Hepatocyte (in vitro differentiated cells): ENCODE data around the gene STAT4. TPM values are rescaled to one million over a fixed set of nuclear protein-coding genes. Genes with fewer than 3 reads are reported as not detected.

ENCODE experiments used
- DNase-seq: peaks from one replicate; pipeline ENCODE4 v3.0.0-alpha.2; 2016; ENCODE audit warnings: low spot score
- H2AFZ ChIP-seq: fragments of 200-600 bp; sonication (generic); 2 replicates; pipeline ENCODE4 v1.6.0; 2016; ENCODE audit warnings: antibody characterized with exemption, mild to moderate bottlenecking
- H3K27ac ChIP-seq: fragments of 200-600 bp; sonication (generic); 2 replicates; pipeline ENCODE4 v1.5.1; 2016; ENCODE audit warnings: mild to moderate bottlenecking
- H3K27me3 ChIP-seq: fragments of 200-600 bp; sonication (generic); 2 replicates; pipeline ENCODE4 v1.6.1; 2016
- H3K36me3 ChIP-seq: fragments of 200-600 bp; sonication (generic); replicated peaks from 2 replicates; pipeline ENCODE4 v1.5.1; 2016; ENCODE audit warnings: low read depth; ENCODE audit not compliant: insufficient read depth
- H3K4me1 ChIP-seq: fragments of 200-600 bp; sonication (generic); 2 replicates; pipeline ENCODE4 v1.5.1; 2016; ENCODE audit warnings: mild to moderate bottlenecking, moderate library complexity; ENCODE audit not compliant: insufficient read depth
- H3K4me2 ChIP-seq: fragments of 200-600 bp; sonication (generic); 2 replicates; pipeline ENCODE4 v1.6.0; 2016
- H3K4me3 ChIP-seq: fragments of 200-600 bp; sonication (generic); 2 replicates; pipeline ENCODE4 v1.5.1; 2016; ENCODE audit warnings: mild to moderate bottlenecking
- H3K79me2 ChIP-seq: fragments of 200-600 bp; sonication (generic); 2 replicates; pipeline ENCODE4 v1.6.0; 2017; ENCODE audit warnings: mild to moderate bottlenecking
- H3K9me2 ChIP-seq: fragments of 200-600 bp; sonication (generic); replicated peaks from 2 replicates; pipeline ENCODE4 v1.6.0; 2017; ENCODE audit warnings: mild to moderate bottlenecking; ENCODE audit not compliant: insufficient read depth
- H3K9me3 ChIP-seq: fragments of 200-600 bp; sonication (generic); 2 replicates; pipeline ENCODE4 v1.5.1; 2016; ENCODE audit warnings: low read depth, mild to moderate bottlenecking
- H4K20me1 ChIP-seq: fragments of 200-600 bp; sonication (generic); 2 replicates; pipeline ENCODE4 v1.6.0; 2016; ENCODE audit warnings: mild to moderate bottlenecking; ENCODE audit not compliant: insufficient read depth, poor library complexity, severe bottlenecking
- EZH2 ChIP-seq: fragments of 200-600 bp; sonication (generic); IDR thresholded peaks from 2 replicates; pipeline ENCODE4 v1.6.1; 2016; ENCODE audit warnings: antibody characterized with exemption, mild to moderate bottlenecking, borderline replicate concordance
- EZH2phosphoT487 ChIP-seq: fragments of 200-600 bp; sonication (generic); IDR thresholded peaks from one replicate; pipeline ENCODE4 v1.6.1; 2018; ENCODE audit warnings: antibody characterized with exemption, mild to moderate bottlenecking, low read depth, moderate library complexity; ENCODE audit not compliant: unreplicated experiment, severe bottlenecking
- WGBS: methylation state at CpG from one replicate; pipeline ENCODE4 v1.1.6; 2016; ENCODE audit warnings: low lambda C conversion rate; ENCODE audit errors: missing lambda C conversion rate; 5-methylcytosine and 5-hydroxymethylcytosine counted together
- polyA plus RNA-seq: library from polyadenylated mRNA; unstranded; fragments of >200 nt; fragmentation: Nextera tagmentation; extraction: Ambion mirVana; gene quantifications from 2 replicates; pipeline ENCODE4 v1.2.1, GENCODE V29; 2016
- total RNA-seq: library from RNA; depleted of rRNA; stranded (reverse); fragments of >200 nt; gene quantifications from 2 replicates; pipeline ENCODE4 v1.2.3, GENCODE V29; 2014
- TF ChIP-seq, protein P1 (sequence below): fragments of 200-600 bp; sonication (generic); IDR thresholded peaks from 2 replicates; pipeline ENCODE4 v1.5.1; 2016; ENCODE audit warnings: antibody characterized with exemption, mild to moderate bottlenecking; ENCODE audit not compliant: poor library complexity

STAT4 gene
- total and polyA plus RNA-seq, 2 experiments from 2014 or later, result 1.6 to 6.6 TPM

DNA sequence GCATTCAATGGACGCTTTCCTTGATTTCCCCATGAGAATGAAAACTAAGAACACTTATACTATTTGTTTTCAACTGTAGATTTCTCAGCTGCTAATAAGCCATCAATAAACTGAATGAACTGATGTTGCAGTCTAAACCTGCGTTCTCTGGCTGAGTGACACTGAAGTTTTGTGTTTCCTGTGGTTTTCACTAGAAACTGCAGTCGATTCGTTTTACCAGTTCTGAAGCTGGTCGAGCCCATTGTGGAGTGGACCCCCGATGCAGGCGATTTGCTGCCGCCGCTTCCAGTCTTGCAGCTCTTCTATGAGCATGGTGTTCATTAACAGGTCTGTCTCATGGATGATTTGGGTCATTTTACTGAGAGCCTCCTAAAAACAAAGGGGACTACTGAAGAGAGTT is 86.2 kb downstream of the STAT4 start:
- Histone ChIP-seq H3K4me3 (no peak overlapping the region), H3K36me3 (no peaks in the 10 kb centered on the region), H2AFZ (no peak overlapping the region), H3K79me2 (no peaks in the 10 kb centered on the region), H3K4me1 (no peaks in the 10 kb centered on the region), H3K9me2 (no peaks in the 10 kb centered on the region), H3K27me3 (no peaks in the 10 kb centered on the region), H4K20me1 (no peaks in the 10 kb centered on the region), H3K4me2 (no peak overlapping the region), H3K9me3 (no peaks in the 10 kb centered on the region), H3K27ac (no peak overlapping the region)
- WGBS, result 89% methylated on average over 9 of the region's 9 CpGs
- no peak for DNase-seq
- TF ChIP-seq, protein P1, sequence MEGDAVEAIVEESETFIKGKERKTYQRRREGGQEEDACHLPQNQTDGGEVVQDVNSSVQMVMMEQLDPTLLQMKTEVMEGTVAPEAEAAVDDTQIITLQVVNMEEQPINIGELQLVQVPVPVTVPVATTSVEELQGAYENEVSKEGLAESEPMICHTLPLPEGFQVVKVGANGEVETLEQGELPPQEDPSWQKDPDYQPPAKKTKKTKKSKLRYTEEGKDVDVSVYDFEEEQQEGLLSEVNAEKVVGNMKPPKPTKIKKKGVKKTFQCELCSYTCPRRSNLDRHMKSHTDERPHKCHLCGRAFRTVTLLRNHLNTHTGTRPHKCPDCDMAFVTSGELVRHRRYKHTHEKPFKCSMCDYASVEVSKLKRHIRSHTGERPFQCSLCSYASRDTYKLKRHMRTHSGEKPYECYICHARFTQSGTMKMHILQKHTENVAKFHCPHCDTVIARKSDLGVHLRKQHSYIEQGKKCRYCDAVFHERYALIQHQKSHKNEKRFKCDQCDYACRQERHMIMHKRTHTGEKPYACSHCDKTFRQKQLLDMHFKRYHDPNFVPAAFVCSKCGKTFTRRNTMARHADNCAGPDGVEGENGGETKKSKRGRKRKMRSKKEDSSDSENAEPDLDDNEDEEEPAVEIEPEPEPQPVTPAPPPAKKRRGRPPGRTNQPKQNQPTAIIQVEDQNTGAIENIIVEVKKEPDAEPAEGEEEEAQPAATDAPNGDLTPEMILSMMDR, result no peak
- no peak for TF ChIP-seq EZH2phosphoT487
- TF ChIP-seq EZH2, result no peak

DNA sequence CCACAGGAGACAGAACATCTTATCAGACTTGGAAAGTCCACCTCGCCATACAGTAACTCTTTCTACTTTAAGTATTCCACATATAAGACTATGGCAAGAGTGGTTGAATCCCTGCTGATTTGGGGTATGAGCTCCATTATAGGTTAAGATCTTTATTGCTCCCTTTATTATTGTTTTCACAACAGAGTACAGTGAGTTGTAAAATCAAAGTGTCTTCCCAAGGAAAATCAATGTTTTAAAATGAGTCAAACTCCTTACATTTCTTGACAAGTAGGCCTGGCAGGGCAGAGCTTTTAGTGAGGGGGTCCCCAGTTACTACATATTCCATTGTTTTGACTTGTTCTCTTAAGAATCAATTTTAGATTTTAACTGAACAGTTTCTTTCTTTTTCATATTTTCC is 87.2 kb downstream of the STAT4 start:
- Histone ChIP-seq H3K27me3 (no peaks in the 10 kb centered on the region), H3K4me3 (no peak overlapping the region), H3K9me2 (no peaks in the 10 kb centered on the region), H3K4me2 (no peak overlapping the region), H3K36me3 (no peaks in the 10 kb centered on the region), H2AFZ (no peak overlapping the region), H3K4me1 (no peaks in the 10 kb centered on the region), H3K27ac (no peak overlapping the region), H3K9me3 (no peaks in the 10 kb centered on the region), H3K79me2 (no peaks in the 10 kb centered on the region), H4K20me1 (no peaks in the 10 kb centered on the region)
- TF ChIP-seq EZH2, result no peak
- TF ChIP-seq EZH2phosphoT487, result no peak
- TF ChIP-seq, protein P1, result no peak
- DNase-seq, result no peak
- WGBS, result 87% methylated on average over 1 of the region's 1 CpG

DNA sequence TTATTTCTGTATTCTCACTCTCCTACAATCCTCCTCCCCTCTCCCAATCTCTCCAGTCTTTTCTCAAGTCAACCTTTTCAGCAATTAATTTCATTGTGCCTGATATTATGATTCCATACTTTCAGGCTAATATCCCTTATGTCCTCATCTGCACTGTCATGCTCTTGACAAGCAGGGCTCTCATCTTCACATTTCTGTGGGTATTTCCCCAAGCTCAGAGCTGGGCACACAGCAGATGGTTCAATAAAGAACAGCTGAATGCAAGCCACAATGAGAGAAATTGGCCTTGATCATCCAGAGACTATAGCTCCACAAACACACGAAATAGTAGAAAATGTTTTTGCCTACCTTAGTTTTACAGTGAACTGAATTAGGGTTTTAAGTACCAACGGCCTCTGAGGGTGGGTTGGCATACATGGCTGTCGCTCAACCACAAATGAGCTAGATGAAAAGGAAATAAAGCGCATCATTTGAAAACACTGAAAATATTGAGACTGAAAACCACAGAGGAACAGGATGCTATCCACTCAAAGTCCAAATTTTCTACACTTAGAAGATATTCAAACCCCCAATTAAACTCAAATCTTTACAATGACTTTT is 89.3 kb downstream of the STAT4 start:
- DNase-seq, result no peak
- no peaks in the 10 kb centered on the region for H3K4me1 ChIP-seq
- H3K27me3 ChIP-seq, result no peaks in the 10 kb centered on the region
- TF ChIP-seq EZH2, result no peak
- TF ChIP-seq, protein P1, result no peak
- no peak for TF ChIP-seq EZH2phosphoT487
- H3K4me2 ChIP-seq, result no peak overlapping the region
- no peaks in the 10 kb centered on the region for H3K9me3 ChIP-seq
- H3K27ac ChIP-seq, result no peak overlapping the region
- no peaks in the 10 kb centered on the region for H4K20me1 ChIP-seq
- 93% methylated on average over 4 of the region's 4 CpGs for WGBS
- no peaks in the 10 kb centered on the region for H3K36me3 ChIP-seq
- H3K4me3 ChIP-seq, result no peak overlapping the region
- H3K9me2 ChIP-seq, result no peaks in the 10 kb centered on the region
- no peak overlapping the region for H2AFZ ChIP-seq
- no peaks in the 10 kb centered on the region for H3K79me2 ChIP-seq

DNA sequence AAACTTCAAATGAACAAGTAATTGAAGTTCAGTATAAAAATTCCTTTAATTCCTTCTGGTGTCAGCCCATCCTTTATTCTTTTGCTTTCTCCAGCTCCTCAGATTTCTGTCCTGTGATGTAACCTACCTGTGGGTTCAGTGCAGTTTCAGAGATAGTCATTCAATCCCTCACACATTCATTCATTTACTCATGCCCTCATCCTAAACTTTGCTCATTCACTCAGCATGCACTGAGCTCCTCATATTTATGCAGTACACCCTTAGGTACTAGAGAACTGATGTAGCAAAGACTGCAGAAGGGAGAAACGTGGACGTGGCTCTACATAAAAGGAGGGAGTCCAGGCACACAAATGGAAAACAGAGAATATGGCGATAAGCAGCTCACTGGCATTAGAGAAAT is 91.5 kb downstream of the STAT4 start:
- H3K4me2 ChIP-seq, result no peak overlapping the region
- no peaks in the 10 kb centered on the region for H3K4me1 ChIP-seq
- H3K27me3 ChIP-seq, result no peaks in the 10 kb centered on the region
- H3K4me3 ChIP-seq, result no peak overlapping the region
- TF ChIP-seq, protein P1, result no peak
- TF ChIP-seq EZH2 (no peak), EZH2phosphoT487 (no peak)
- H3K79me2 ChIP-seq, result no peaks in the 10 kb centered on the region
- H3K9me2 ChIP-seq, result no peaks in the 10 kb centered on the region
- H2AFZ ChIP-seq, result no peak overlapping the region
- H3K27ac ChIP-seq, result no peak overlapping the region
- H4K20me1 ChIP-seq, result no peaks in the 10 kb centered on the region
- H3K36me3 ChIP-seq, result no peaks in the 10 kb centered on the region
- DNase-seq, result no peak
- no peaks in the 10 kb centered on the region for H3K9me3 ChIP-seq
- 91% methylated on average over 3 of the region's 3 CpGs for WGBS
